Stimulated activated CD4-positive, alpha-beta T cell treated with anti-CD3 and anti-CD28 coated beads, Interleukin-15, amount 100 ng/mL, for 24 hours (primary cell): ENCODE data around the gene UCN3.

Experiments
- DNase-seq: peaks from one replicate; pipeline ENCODE4 v3.0.0-alpha.2; 2020

Gene UCN3

DNA sequence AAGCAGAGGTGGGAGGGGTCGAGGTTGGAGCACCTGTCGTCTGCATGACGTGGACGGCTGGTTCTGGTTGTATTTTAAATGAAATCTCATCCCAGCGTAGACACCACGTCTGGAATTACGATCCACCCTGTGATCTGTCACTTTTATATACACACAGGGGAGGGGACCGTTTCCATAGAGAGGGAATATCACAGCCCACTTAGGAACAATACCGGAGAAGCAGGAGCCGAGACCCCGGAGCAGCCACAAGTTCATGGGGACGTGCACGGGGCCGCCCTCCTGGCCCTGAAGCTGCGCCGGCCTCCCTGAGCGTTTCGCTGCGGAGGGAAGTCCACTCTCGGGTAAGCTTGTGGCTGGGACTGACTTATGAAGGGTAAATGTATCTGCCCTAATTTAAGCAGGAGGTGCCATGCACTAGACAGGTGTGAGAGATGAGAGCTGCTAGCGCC, at the start of gene UCN3:
TSS of gene UCN3 (plus strand) at position 77 of the 449 bp plus-strand sequence. CDS start 8,755 bp downstream, outside the sequence.
- DNase-seq, result no peak

DNA sequence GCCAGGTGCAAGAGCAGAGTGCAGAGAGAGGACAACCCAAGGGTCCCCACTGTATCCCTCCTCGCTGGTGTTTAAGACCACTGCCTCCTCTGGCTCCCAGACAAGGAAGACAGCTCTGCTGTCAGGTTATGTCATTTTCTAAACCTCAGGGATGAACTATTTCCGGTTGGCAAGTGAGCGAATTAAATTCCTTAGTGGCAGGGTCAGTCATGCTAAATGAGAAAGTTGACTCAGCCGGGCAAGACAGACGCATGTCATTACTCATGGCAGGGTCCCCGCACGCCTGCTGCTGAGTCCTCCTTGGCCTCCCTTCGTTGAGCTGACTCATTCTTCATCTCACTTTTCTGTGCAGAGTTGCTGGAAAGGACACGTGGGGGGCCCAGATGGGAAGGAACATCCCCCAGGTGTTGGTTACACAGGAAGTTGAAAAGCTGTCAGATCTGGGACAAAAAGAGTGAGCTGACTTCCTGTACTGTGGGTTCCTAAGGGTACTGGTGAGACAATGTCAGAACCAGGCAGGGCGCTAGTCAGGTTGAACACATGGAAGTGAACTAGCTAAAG, 47.1 kb upstream of the UCN3 start:
- peak; percentile 90 for DNase-seq

DNA sequence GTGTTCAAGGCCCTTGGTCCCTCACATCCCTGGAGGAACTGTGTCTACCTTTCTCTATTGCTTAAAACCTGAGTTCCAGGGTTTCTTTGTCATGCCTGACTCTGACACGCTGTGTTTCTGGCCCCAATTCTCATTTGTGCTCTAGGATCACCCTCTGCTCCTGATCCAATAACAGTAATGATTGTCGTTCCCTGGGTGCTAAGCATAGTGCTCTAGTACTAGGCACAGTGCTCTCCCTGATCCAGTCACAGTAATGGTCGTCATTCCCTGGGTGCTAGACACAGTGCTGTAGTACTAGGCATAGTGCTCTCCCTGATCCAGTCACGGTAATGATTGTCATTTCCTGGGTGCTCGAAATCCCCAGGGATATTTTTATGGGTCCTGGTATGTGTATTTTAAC, 46.6 kb upstream of the UCN3 start:
- DNase-seq, result no peak

DNA sequence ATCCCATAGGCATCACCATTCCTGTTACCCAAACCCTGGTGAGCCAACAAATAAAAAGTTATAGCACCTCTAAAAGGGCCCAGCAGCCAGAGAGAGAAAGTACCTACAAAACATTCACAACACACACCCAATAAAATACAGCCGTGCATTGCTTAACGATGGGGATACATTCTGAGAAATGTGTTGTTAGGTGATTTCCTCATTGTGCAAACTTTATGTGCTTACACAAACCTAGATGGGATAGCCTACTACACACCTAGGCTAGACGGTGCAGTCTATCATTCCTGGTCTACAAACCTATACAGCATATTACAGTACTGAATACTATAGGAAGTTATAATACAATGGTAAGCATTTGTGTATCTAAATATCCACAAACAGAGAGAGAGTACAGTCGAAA, 44.9 kb upstream of the UCN3 start:
- no peak for DNase-seq

- DNase-seq, result no peak
Measured at GRCh38 chr10:5321273-5321672, 43.5 kb upstream of the UCN3 start.

- peak; percentile 12 for DNase-seq
Measured at GRCh38 chr10:5323446-5323845, 41.3 kb upstream of the UCN3 start.

GRCh38 chr10:5325076-5325475, 39.7 kb upstream of the UCN3 start:
- DNase-seq, result no peak

- no peak for DNase-seq
Measured at GRCh38 chr10:5334196-5334880, 30.4 kb upstream of the UCN3 start.

GRCh38 chr10:5338010-5338409, 26.8 kb upstream of the UCN3 start:
- no peak for DNase-seq

- DNase-seq, result no peak
Measured at GRCh38 chr10:5343092-5343491, 21.7 kb upstream of the UCN3 start.

DNA sequence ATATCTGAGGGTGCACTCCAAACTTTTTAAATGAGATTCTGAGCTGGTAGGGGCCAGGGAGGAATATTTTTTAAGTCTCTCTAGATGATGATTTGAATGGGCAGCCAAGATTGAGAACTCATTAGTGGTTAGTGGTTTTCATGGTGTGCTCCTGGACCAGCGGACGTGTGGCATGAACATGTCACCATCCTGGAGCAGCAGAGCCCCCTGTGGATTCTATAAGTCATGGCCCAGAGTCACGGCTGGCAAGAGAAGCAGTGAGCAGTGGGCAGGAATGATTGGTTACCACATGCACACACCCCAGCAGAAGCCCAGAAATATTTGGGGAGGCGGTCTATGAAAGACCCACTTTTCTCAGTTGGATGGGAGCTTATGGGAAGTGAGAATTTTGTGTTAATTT, 21.2 kb upstream of the UCN3 start:
- peak; percentile 22 for DNase-seq

DNA sequence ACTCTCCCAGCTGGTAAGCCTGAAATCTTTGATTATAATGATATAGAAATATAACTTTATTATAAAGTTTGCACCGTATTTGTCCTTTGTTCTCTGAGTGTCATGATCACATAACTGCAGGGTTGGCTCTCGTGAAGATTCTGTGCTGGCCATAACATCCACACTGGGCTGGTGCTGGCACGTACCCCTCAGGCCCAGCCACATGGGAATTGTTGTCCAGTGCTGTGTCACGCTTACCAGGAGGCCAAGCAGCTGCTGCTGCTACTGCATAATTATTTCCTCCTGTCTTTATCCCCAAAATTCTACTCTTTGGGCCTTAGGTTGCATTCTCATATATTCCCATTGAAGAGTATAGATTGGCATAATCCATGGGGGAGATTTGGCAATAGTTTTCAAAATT, 20.8 kb upstream of the UCN3 start:
- no peak for DNase-seq

DNA sequence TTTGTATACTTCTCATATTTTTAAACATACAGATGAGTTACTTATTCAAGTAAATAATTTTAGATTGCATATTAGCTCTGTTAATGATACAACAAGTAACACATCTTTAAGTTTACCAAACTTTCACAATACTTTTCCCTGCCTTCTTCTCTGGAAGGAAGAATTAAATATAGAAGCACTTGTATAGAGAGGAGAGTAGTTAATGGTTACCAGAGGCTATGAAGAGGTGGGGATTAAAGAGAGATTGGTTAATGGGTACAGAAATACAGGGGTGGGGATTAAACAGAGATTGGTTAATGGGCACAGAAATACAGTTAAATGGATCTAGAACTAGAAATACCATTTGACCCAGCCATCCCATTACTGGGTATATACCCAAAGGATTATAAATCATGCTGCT, 20.0 kb upstream of the UCN3 start:
- DNase-seq, result no peak

DNA sequence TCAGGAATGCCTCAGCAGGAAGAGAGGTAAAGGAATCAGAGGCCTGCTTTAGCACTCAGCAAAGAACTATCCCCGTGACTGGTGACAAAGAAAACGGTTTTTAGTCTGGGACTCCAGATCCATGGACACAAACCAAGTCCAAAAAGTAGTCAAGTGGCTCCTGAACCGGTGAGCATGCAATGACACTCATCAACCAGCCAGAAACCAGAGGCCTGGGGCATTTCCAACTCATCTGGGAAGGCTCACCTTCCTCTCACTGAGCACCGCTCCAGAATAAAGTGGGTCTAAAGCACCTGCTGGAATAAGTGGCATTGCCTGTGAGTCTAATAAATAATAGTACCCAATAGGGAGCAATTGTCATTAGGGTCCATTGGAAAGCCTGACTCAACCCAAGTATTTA, 17.9 kb upstream of the UCN3 start:
- no peak for DNase-seq

GRCh38 chr10:5349362-5349761, 15.4 kb upstream of the UCN3 start:
- no peak for DNase-seq

- DNase-seq, result no peak
Measured at GRCh38 chr10:5354068-5354467, 10.7 kb upstream of the UCN3 start.

DNA sequence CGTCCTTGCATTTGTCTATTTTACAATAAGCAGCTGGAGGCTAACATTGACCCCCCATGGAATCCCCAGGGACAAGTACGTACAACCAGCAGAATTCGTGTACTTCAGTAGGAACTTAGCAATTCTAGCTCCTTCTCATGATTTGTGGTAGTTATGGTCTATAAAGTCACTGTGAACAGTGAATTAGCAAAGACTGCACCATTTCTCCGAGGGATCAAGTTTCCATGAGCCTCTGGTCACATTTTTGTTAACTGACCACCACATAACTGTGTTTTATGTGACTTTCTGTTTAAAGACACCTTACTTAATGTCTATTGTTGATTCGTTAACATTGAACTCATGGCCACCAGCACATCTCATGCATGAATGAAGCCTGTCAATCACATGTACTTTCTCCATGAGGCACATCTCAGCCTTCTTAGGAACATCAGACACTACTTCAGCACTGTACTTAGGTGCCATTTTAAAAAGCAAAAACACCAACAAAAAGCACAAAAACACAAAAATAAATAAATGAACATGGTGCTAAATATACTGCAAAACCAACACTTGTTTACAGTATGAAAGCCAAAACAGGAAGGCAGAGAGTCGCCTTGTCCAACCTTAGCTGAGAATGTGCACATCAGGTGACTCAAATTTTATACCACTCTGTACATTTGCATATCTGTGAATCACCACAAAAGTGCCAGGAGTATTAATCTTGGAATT, 9.0 kb upstream of the UCN3 start:
- DNase-seq, result no peak

DNA sequence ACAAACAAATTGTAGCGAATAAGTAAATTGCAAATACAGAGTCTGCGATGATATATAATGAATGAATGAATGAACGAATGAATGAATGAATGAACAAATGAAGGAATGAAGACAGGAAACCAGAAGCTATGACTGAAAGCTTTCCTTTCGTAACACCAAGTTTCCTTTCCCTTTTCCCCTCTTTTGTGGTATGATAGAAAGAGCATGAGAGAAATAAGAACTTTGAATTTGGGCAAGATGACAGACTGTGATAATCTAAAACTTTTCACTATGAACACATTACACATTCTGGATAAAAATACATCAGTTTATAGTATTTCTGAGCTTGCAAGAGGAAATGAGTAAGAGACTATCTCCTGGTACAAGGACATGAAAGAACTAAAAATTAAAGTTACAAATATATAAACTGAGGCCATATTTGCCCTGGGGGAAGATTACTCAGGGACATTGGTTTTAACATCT, 8.4 kb upstream of the UCN3 start:
- no peak for DNase-seq

DNA sequence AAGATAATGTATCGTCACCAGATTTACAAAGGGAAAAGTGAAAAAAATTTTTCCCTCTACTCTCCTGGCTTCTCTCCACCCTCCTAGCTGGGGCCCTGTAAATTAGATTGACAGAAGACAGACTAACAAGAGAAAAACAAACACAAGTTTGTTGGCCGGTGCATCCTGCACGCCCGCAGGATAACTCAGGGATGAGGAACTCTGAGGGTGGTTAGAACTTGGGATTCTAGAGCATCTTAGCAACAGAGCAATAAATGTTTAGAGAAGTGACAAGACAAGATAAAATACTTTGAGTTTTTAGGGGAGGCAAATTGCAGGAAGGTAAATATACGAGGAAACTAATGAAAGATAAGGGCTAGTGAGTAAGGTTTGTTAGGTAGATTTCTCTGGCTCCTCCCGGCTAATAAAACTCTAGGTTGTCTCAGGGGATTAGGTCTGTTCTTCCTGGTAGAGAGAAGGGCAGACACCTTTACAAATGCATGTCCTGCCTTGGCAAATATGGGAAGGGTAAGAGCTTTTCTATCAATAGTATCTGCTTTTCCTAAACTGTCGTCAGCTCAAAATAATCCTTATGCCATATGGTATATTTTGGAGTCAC, 4.3 kb upstream of the UCN3 start:
- no peak for DNase-seq

DNA sequence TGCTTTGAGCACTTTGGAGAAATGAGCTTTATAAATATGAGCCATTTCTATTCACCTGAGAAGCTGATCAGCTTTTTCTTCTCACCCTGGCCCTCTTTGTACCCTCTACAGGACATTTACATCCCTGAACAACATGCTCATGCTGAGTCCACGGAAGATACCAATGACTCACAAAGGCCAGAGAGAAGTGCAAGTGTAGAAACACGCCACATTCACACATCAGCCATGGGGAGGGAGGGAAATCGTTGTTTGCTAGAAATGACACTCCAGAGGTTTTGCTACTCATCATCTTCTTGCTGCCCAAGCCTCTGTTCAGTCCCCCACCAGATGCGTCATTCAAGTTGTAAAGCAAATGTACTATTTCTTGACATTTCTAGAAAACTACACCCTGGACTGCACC, 2.8 kb upstream of the UCN3 start:
- DNase-seq, result no peak

DNA sequence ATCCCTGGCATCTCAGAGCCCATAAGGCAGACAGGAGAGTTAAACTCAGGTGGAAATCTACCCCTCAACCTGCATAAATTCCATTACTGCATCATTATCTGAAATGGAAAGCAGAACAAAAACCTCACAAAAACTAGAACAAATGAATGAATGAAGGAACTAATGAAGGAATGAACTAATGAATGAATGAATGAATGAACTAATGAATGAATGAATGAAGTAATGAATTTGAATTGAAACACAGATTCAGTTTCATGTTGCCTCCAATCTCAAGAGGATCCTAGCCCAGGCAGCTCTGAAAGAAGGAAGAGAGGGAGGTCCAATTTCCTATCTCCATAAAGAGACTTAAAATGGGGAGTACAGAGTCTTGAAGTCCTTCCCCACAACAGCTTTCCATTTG, 1.9 kb upstream of the UCN3 start:
- no peak for DNase-seq

- DNase-seq, result no peak
Measured at GRCh38 chr10:5364374-5364773, 392 bp upstream of the UCN3 start.

- DNase-seq, result no peak
Measured at GRCh38 chr10:5365928-5366327, 1.2 kb downstream of the UCN3 start.
